Measurements from ENCODE around the gene CAMK1D. TPM values are rescaled to one million over a fixed set of nuclear protein-coding genes. Genes with fewer than 3 reads are reported as not detected.

Gene CAMK1D
- total RNA-seq, 1 experiment from 2014 or later = 6.0 TPM

DNA sequence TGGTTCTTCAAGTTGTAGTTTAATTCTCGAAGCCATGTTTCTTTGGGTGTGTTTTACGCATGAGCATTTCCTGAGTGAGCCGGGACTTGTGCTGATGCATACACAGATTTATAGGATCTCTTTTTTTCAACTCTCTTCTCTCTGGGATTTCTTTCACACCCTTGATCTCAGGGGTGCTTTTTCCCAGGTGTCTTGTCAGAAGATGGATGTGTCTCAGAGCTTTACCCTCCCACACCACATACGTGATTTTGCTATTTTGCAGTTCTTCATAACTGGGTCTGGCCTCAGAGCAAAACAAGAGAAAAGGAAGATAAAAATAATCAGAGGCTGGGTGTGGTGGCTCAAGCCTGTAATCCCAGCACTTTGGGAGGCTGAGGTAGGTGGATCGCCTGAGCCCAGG, 177.0 kb downstream of the CAMK1D start:
- TF ChIP-seq, protein P1, sequence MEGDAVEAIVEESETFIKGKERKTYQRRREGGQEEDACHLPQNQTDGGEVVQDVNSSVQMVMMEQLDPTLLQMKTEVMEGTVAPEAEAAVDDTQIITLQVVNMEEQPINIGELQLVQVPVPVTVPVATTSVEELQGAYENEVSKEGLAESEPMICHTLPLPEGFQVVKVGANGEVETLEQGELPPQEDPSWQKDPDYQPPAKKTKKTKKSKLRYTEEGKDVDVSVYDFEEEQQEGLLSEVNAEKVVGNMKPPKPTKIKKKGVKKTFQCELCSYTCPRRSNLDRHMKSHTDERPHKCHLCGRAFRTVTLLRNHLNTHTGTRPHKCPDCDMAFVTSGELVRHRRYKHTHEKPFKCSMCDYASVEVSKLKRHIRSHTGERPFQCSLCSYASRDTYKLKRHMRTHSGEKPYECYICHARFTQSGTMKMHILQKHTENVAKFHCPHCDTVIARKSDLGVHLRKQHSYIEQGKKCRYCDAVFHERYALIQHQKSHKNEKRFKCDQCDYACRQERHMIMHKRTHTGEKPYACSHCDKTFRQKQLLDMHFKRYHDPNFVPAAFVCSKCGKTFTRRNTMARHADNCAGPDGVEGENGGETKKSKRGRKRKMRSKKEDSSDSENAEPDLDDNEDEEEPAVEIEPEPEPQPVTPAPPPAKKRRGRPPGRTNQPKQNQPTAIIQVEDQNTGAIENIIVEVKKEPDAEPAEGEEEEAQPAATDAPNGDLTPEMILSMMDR (conservative IDR thresholded peaks at IDR 0.05) = no peak
- no peak for TF ChIP-seq EZH2 (IDR thresholded peaks at IDR 0.05; ENCODE audit: low read depth)
- Histone ChIP-seq H3K4me1 (replicated peaks; ENCODE audit: insufficient read depth) (no peaks in the 10 kb centered on the region), H3K27ac (no peak overlapping the region), H3K36me3 (ENCODE audit: low read depth) (no peaks in the 10 kb centered on the region), H3K79me2 (ENCODE audit: low read depth) (no peaks in the 10 kb centered on the region), H2AFZ (no peak overlapping the region), H3K4me2 (no peak overlapping the region), H4K20me1 (ENCODE audit: insufficient read depth) (no peaks in the 10 kb centered on the region), H3K9me2 (ENCODE audit: insufficient read depth) (no peaks in the 10 kb centered on the region), H3K9me3 (ENCODE audit: insufficient read depth, low read depth) (no peaks in the 10 kb centered on the region), H3F3A (ENCODE audit: insufficient read depth, low read depth) (no peaks in the 10 kb centered on the region), H3K4me3 (no peak overlapping the region), H3K27me3 (ENCODE audit: insufficient read depth, low read depth) (no peaks in the 10 kb centered on the region)
- intact Hi-C loops (cut with micrococcal nuclease; ENCODE audit: unreplicated experiment) = no loop called here
- no TSS peak for BruUV-seq (replicated peaks)
- CTCF ChIA-PET = no interaction called here
- no peak for DNase-seq
- POLR2A ChIA-PET (ENCODE audit: unreplicated experiment) = no interaction called here

DNA sequence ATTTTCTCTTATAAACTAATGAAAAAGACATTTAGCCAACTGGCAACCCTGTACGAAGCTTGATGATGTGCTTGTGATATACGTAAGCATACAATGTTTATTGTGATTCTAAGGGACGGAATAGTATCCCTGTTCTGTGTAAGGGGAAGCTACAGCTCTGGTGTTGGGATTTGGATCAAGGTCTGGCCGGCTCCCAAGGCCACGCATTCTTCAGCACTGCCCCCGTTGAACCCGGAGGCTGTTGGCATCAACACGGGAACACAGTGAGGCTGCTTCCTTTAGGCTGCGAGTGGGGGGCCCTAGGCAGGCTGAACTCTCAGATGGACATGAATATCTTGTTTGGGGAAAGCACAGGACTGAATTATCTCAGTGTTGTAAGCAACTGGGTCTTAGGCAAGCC, 180.6 kb downstream of the CAMK1D start:
- Histone ChIP-seq H4K20me1 (ENCODE audit: insufficient read depth) (no peaks in the 10 kb centered on the region), H2AFZ (no peak overlapping the region), H3K4me3 (no peak overlapping the region), H3K4me1 (replicated peaks; ENCODE audit: insufficient read depth) (0 out of 2 replicates have a peak, but pooled peaks cover 5% of the 10 kb centered on the region), H3K9me2 (ENCODE audit: insufficient read depth) (no peaks in the 10 kb centered on the region), H3K9me3 (ENCODE audit: insufficient read depth, low read depth) (no peaks in the 10 kb centered on the region), H3K36me3 (ENCODE audit: low read depth) (no peaks in the 10 kb centered on the region), H3F3A (ENCODE audit: insufficient read depth, low read depth) (no peaks in the 10 kb centered on the region), H3K27ac (no peak overlapping the region), H3K4me2 (no peak overlapping the region), H3K79me2 (ENCODE audit: low read depth) (no peaks in the 10 kb centered on the region), H3K27me3 (ENCODE audit: insufficient read depth, low read depth) (no peaks in the 10 kb centered on the region)
- intact Hi-C loops (cut with micrococcal nuclease; ENCODE audit: unreplicated experiment) = no loop called here
- TF ChIP-seq EZH2 (IDR thresholded peaks at IDR 0.05; ENCODE audit: low read depth) = no peak
- TF ChIP-seq, protein P1 (conservative IDR thresholded peaks at IDR 0.05) = no peak
- POLR2A ChIA-PET (ENCODE audit: unreplicated experiment) = no interaction called here
- BruUV-seq (replicated peaks) = no TSS peak
- no peak for DNase-seq
- CTCF ChIA-PET = no interaction called here

- intact Hi-C loops (cut with micrococcal nuclease; ENCODE audit: unreplicated experiment) = no loop called here
- BruUV-seq (replicated peaks) = no TSS peak
- no peaks in the 10 kb centered on the region for H3K36me3 ChIP-seq (ENCODE audit: low read depth)
- H4K20me1 ChIP-seq (ENCODE audit: insufficient read depth) = no peaks in the 10 kb centered on the region
- H3K4me3 ChIP-seq = no peak overlapping the region
- 0 out of 2 replicates have a peak, but pooled peaks cover 5% of the 10 kb centered on the region for H3K4me1 ChIP-seq (replicated peaks; ENCODE audit: insufficient read depth)
- no peaks in the 10 kb centered on the region for H3K9me3 ChIP-seq (ENCODE audit: insufficient read depth, low read depth)
- H3K79me2 ChIP-seq (ENCODE audit: low read depth) = no peaks in the 10 kb centered on the region
- no peak overlapping the region for H3K27ac ChIP-seq
- no peaks in the 10 kb centered on the region for H3K9me2 ChIP-seq (ENCODE audit: insufficient read depth)
- H3F3A ChIP-seq (ENCODE audit: insufficient read depth, low read depth) = no peaks in the 10 kb centered on the region
- POLR2A ChIA-PET (ENCODE audit: unreplicated experiment) = no interaction called here
- H3K27me3 ChIP-seq (ENCODE audit: insufficient read depth, low read depth) = no peaks in the 10 kb centered on the region
- no peak overlapping the region for H2AFZ ChIP-seq
- no peak overlapping the region for H3K4me2 ChIP-seq
- TF ChIP-seq, protein P1 (conservative IDR thresholded peaks at IDR 0.05) = no peak
- TF ChIP-seq EZH2 (IDR thresholded peaks at IDR 0.05; ENCODE audit: low read depth) = no peak
- CTCF ChIA-PET = no interaction called here
- DNase-seq = no peak
Observed at GRCh38 chr10:12531305-12532220, 182.2 kb downstream of the CAMK1D start.

All from PC-9 (cell line).